Upper lobe of left lung (tissue), 6 donors: ENCODE results near the gene DIPK1A. TPM values are rescaled to one million over a fixed set of nuclear protein-coding genes. Genes with fewer than 3 reads are reported as not detected.

Experiments
- ATAC-seq, 2 donors: fragments of 200-7000 bp; cut with Tn5 transposase; one replicate each; pipeline ENCODE4 v1.9.1; 2022; ENCODE audit warnings: mild to moderate bottlenecking in 2 of 2, moderate library complexity in 2 of 2; ENCODE audit not compliant: low FRiP score in 2 of 2
- DNase-seq, 2 donors: peaks; one replicate each; pipeline ENCODE4 v3.0.0-alpha.2; 2019 to 2020
- H3K27ac ChIP-seq, 4 donors: fragments of 200-600 bp; sonication (generic); one replicate each; pipeline ENCODE4 v1.5.1; 2016 to 2019
- H3K27me3 ChIP-seq, 4 donors: fragments of 200-600 bp; sonication (generic); one replicate each; pipeline ENCODE4 v1.5.1; 2017 to 2019
- H3K36me3 ChIP-seq, 4 donors: fragments of 200-600 bp; sonication (generic); one replicate each; pipeline ENCODE4 v1.5.1; 2016 to 2019
- H3K4me1 ChIP-seq, 4 donors: fragments of 200-600 bp; sonication (generic); one replicate each; pipeline ENCODE4 v1.5.1; 2018 to 2019
- H3K4me3 ChIP-seq, 4 donors: fragments of 200-600 bp; sonication (generic); one replicate each; pipeline ENCODE4 v1.5.1; 2017 to 2019; ENCODE audit warnings: mild to moderate bottlenecking in 2 of 4, moderate library complexity in 1 of 4
- H3K9me3 ChIP-seq, 4 donors: fragments of 200-600 bp; sonication (generic); one replicate each; pipeline ENCODE4 v1.5.1; 2018 to 2019
- CTCF ChIP-seq, 6 experiments: fragments of 450-650 bp in 4 of 6; fragments of 200-600 bp in 2 of 6; sonication (generic) in 2 of 6; IDR thresholded peaks; one replicate each; pipeline ENCODE4 v1.5.1; 2016 to 2019; ENCODE audit warnings: antibody characterized with exemption in 6 of 6
- EP300 ChIP-seq, 4 donors: sonication (generic); formaldehyde crosslinking; IDR thresholded peaks; one replicate each; pipeline ENCODE4 v1.5.1; 2017; ENCODE audit warnings: antibody characterized with exemption in 4 of 4, control low read depth in 2 of 4
- POLR2A ChIP-seq, 4 donors: fragments of 450-650 bp; IDR thresholded peaks; one replicate each; pipeline ENCODE4 v1.5.1; 2016 to 2017; ENCODE audit warnings: antibody characterized with exemption in 4 of 4, mild to moderate bottlenecking in 2 of 4
- POLR2AphosphoS5 ChIP-seq, 2 donors: sonication (generic); formaldehyde crosslinking; IDR thresholded peaks; one replicate each; pipeline ENCODE4 v1.5.1; 2017; ENCODE audit warnings: antibody characterized with exemption in 2 of 2
- WGBS, 2 donors: methylation state at CpG; one replicate each; pipeline ENCODE4 v1.1.5; 2017 to 2018; 5-methylcytosine and 5-hydroxymethylcytosine counted together
- total RNA-seq, 6 donors: library from RNA; depleted of rRNA in 4 of 6; stranded (reverse); fragments of >200 nt in 4 of 6; gene quantifications; one replicate each; pipeline versions ENCODE4 v1.1.0 to v1.2.1, GENCODE V29; 2016 to 2021
- donor health status: DM: no; HTN: no; CAD: no; lungs with moderate emphysema.
- donor health status: DM: no; HTN: yes; CAD: no; lungs with severe emphysema.

The DIPK1A gene
- total RNA-seq, 6 donors from 2014 or later = 2.8 to 15.2 (median 4.4) TPM

- 76 to 80% methylated on average over 9 of the region's 9 CpGs for whole genome bisulfite sequencing, 2 donors
- H3K27ac ChIP-seq = no peak overlapping the region
- TF ChIP-seq POLR2A (IDR thresholded peaks at IDR 0.05) (no peak), EP300 (IDR thresholded peaks at IDR 0.05) (no peak), POLR2AphosphoS5 (IDR thresholded peaks at IDR 0.05) (no peak), CTCF (IDR thresholded peaks at IDR 0.05) (no peak)
- DNase-seq (no peak), ATAC-seq (no peak)
- no peaks in the 10 kb centered on the region for H3K27me3 ChIP-seq
- H3K4me3 ChIP-seq = no peak overlapping the region
- H3K4me1 ChIP-seq = no peaks in the 10 kb centered on the region
- no peaks in the 10 kb centered on the region for H3K9me3 ChIP-seq
- no peaks in the 10 kb centered on the region for H3K36me3 ChIP-seq
Observed at GRCh38 chr1:92924501-92924900, 36.8 kb downstream of the DIPK1A start.

- DNase-seq (no peak), ATAC-seq (peak in 1 of 2 donors; percentile 16)
- Histone ChIP-seq H3K9me3 (no peaks in the 10 kb centered on the region), H3K27ac (no peak overlapping the region), H3K36me3 (no peaks in the 10 kb centered on the region), H3K27me3 (no peaks in the 10 kb centered on the region), H3K4me1 (no peaks in the 10 kb centered on the region), H3K4me3 (no peak overlapping the region)
- WGBS, 2 donors = 69 to 77% methylated on average over 4 of the region's 4 CpGs
- TF ChIP-seq POLR2AphosphoS5 (IDR thresholded peaks at IDR 0.05) (no peak), EP300 (IDR thresholded peaks at IDR 0.05) (no peak), POLR2A (IDR thresholded peaks at IDR 0.05) (no peak), CTCF (IDR thresholded peaks at IDR 0.05) (no peak)
Observed at GRCh38 chr1:92923664-92924063, 37.6 kb downstream of the DIPK1A start.

- no peak for TF ChIP-seq EP300 (IDR thresholded peaks at IDR 0.05)
- no peak for TF ChIP-seq POLR2AphosphoS5 (IDR thresholded peaks at IDR 0.05)
- TF ChIP-seq POLR2A (IDR thresholded peaks at IDR 0.05) = no peak
- TF ChIP-seq CTCF (IDR thresholded peaks at IDR 0.05) = no peak
- 82 to 84% methylated on average over 9 of the region's 9 CpGs for WGBS, 2 donors
- no peak overlapping the region for H3K4me3 ChIP-seq
- H3K36me3 ChIP-seq = no peaks in the 10 kb centered on the region
- no peak overlapping the region for H3K27ac ChIP-seq
- DNase-seq (no peak), ATAC-seq (peak in 1 of 2 donors; percentile 38)
- H3K9me3 ChIP-seq = no peaks in the 10 kb centered on the region
- H3K4me1 ChIP-seq = no peaks in the 10 kb centered on the region
- H3K27me3 ChIP-seq = no peaks in the 10 kb centered on the region
Observed at GRCh38 chr1:92922356-92923035, 38.8 kb downstream of the DIPK1A start.

- TF ChIP-seq CTCF (IDR thresholded peaks at IDR 0.05) (no peak), POLR2AphosphoS5 (IDR thresholded peaks at IDR 0.05) (no peak), POLR2A (IDR thresholded peaks at IDR 0.05) (no peak)
- 86 to 88% methylated on average over 8 of the region's 8 CpGs for WGBS, 2 donors
- Histone ChIP-seq H3K36me3 (no peaks in the 10 kb centered on the region), H3K27ac (no peak overlapping the region), H3K27me3 (no peaks in the 10 kb centered on the region), H3K4me3 (no peak overlapping the region), H3K9me3 (no peaks in the 10 kb centered on the region), H3K4me1 (no peaks in the 10 kb centered on the region)
- ATAC-seq (no peak), DNase-seq (no peak)
Observed at GRCh38 chr1:92921031-92922023, 39.9 kb downstream of the DIPK1A start.
